Epidermal melanocyte (primary cell): ENCODE measurements around the gene DHRS7C.

Experiments used
- DNase-seq: peaks from one replicate; pipeline ENCODE4 v3.0.0; 2011; ENCODE audit warnings: low spot score; ENCODE audit not compliant: insufficient read length

The DHRS7C gene

GRCh38 chr17:9766970-9767369, 24.4 kb downstream of the DHRS7C start:
- DNase-seq: no peak

GRCh38 chr17:9765322-9765721, 26.1 kb downstream of the DHRS7C start:
- DNase-seq: no peak

- no peak for DNase-seq
These were observed 27.7 kb downstream of the DHRS7C start for GRCh38 chr17:9763643-9764042.

GRCh38 chr17:9760266-9760665, 31.1 kb downstream of the DHRS7C start:
- no peak for DNase-seq

- no peak for DNase-seq
These were observed 36.3 kb downstream of the DHRS7C start for GRCh38 chr17:9755083-9755482.

- DNase-seq: no peak
These were observed 40.9 kb downstream of the DHRS7C start for GRCh38 chr17:9750524-9750923.

- DNase-seq: no peak
These were observed 61.5 kb downstream of the DHRS7C start for GRCh38 chr17:9729735-9730420.

- DNase-seq: peak; percentile 66
These were observed 62.2 kb downstream of the DHRS7C start for GRCh38 chr17:9729034-9729650.

- DNase-seq: no peak
These were observed 62.8 kb downstream of the DHRS7C start for GRCh38 chr17:9728564-9728963.

- no peak for DNase-seq
These were observed 63.4 kb downstream of the DHRS7C start for GRCh38 chr17:9728005-9728404.

GRCh38 chr17:9726291-9726690, 65.1 kb downstream of the DHRS7C start:
- DNase-seq: no peak

- DNase-seq: no peak
These were observed 65.8 kb downstream of the DHRS7C start for GRCh38 chr17:9725575-9725974.
